KMS-11 (cell line): ENCODE results near the gene LMNA.
"Not testable (repeated sequence)": the region's sequence is repeated elsewhere in the genome, so short reads cannot be mapped to it uniquely, and the experiment has no call there.

Experiments
- H2AFZ ChIP-seq: fragments of 200-600 bp; sonication (generic); 2 replicates; pipeline ENCODE4 v1.6.1; 2016; ENCODE audit warnings: antibody characterized with exemption, mixed run types, low read depth
- H3K27ac ChIP-seq: fragments of 200-600 bp; sonication (generic); 2 replicates; pipeline ENCODE4 v1.6.1; 2016; ENCODE audit warnings: mild to moderate bottlenecking, mixed run types
- H3K27me3 ChIP-seq: fragments of 200-600 bp; sonication (generic); 2 replicates; pipeline ENCODE4 v1.6.1; 2017; ENCODE audit warnings: mild to moderate bottlenecking, low read depth, mixed run types, moderate library complexity; ENCODE audit not compliant: insufficient read depth
- H3K36me3 ChIP-seq: fragments of 200-600 bp; sonication (generic); 2 replicates; pipeline ENCODE4 v1.6.1; 2017; ENCODE audit warnings: mild to moderate bottlenecking, mixed run types; ENCODE audit not compliant: insufficient read depth
- H3K4me1 ChIP-seq: fragments of 200-600 bp; sonication (generic); 2 replicates; pipeline ENCODE4 v1.6.1; 2016; ENCODE audit warnings: mild to moderate bottlenecking, low read depth, mixed run types; ENCODE audit not compliant: poor library complexity, severe bottlenecking
- H3K4me2 ChIP-seq: fragments of 200-600 bp; sonication (generic); 2 replicates; pipeline ENCODE4 v1.7.0; 2016; ENCODE audit warnings: mild to moderate bottlenecking, mixed run types
- H3K4me3 ChIP-seq: fragments of 200-600 bp; sonication (generic); IDR thresholded peaks from 2 replicates; pipeline ENCODE4 v1.6.1; 2017; ENCODE audit warnings: low read depth, low read length, mixed read lengths; ENCODE audit not compliant: insufficient read depth
- H3K79me2 ChIP-seq: fragments of 200-600 bp; sonication (generic); 2 replicates; pipeline ENCODE4 v1.6.1; 2016; ENCODE audit warnings: low read depth, mixed run types; ENCODE audit not compliant: insufficient read depth
- H3K9ac ChIP-seq: fragments of 200-600 bp; sonication (generic); 2 replicates; pipeline ENCODE4 v1.6.1; 2016; ENCODE audit warnings: mild to moderate bottlenecking, mixed run types
- H4K20me1 ChIP-seq: fragments of 200-600 bp; sonication (generic); 2 replicates; pipeline ENCODE4 v1.6.1; 2016; ENCODE audit warnings: mild to moderate bottlenecking, mixed run types; ENCODE audit not compliant: insufficient read depth
- TF ChIP-seq, protein P1 (sequence below): fragments of 200-600 bp; sonication (generic); conservative IDR thresholded peaks from 2 replicates; pipeline ENCODE4 v1.6.1; 2017; ENCODE audit warnings: low read depth, mild to moderate bottlenecking, antibody characterized with exemption, low read length, moderate library complexity, mixed read lengths

Gene LMNA

DNA sequence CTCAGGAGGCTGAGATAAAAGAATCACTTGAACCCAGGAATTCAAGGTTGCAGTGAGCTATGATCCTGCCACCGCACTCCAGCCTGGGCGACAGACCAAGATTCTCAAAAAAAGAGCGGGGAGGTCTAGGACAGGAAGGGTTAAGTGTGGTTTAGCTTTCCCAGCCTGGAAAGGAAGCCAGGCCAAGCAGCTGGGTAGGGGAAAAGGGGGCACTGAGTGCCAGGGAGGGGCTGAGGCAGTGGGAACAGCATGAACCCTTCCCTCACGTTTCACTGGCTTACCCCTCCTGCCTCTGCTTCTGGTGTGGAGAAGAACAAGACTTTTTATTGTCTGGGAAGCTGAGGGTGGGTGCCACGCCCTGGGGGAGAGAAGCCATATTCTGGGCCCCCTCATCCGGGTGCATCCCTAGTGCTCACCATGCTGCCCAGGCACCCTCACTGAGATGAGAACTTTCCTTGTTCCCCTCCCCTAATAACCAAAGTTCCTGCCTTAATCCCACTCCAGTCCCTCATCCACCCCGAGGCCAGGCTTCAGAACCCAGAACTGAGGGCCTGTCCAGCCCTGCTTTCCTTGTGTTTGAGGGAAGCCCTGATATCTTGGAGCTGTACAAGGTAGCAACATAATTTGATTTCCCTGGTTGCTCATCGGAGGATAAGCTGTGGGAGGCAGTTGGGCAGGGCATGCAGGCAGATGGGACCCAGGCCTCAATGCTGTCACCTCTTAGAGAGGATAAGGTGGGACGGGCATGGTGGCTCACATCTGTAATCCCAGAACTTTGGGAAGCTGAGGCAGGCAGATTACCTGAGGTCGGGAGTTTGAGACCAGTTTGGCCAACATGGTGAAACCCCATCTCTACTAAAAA is 2.0 kb upstream of the LMNA start:
- peaks cover 39% of the 10 kb centered on the region for H3K4me1 ChIP-seq
- no peaks in the 10 kb centered on the region for H3K36me3 ChIP-seq

DNA sequence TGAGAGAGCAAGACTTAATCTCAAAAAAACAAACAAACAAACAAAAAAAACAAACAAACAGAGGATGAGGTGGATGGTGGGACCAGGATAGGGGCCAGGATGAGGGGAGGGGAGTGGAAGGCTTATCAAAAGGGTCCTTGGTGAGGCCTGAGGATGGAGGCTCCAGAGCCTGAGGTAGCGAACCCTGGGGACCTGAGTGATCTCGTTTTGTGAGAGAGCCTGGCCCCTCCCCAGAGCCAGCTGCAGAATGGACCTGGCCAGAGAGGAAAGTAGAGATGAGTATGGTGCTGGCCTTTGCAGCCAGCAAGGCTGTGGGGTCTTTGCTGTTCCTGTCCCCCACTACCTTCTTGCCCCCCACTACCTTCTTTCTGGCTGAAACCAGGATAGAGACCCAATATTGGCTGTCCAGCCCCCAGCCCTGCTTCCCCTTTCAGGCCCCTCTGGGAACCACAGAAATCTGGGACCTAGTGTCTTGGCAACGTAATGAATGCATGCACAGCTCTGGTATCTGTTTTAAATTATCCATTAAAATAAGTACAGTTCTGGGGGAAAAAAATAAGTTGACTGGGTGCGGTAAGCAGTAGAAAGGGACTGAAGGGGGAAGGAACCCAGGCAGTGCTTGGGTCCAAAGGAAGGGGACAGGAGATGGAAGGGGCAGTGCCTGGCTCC is 1.1 kb upstream of the LMNA start:
- Histone ChIP-seq H3K36me3 (no peaks in the 10 kb centered on the region), H3K27ac (peak overlapping the region; percentile 53), H3K4me1 (peaks cover 41% of the 10 kb centered on the region), H3K4me3 (no peak overlapping the region), H2AFZ (peak overlapping the region; percentile 90; the same call in 1 of the 2 replicates), H3K4me2 (peak overlapping the region; percentile 91), H3K27me3 (no peaks in the 10 kb centered on the region), H3K79me2 (peaks cover 39% of the 10 kb centered on the region), H4K20me1 (no peaks in the 10 kb centered on the region), H3K9ac (peak overlapping the region; percentile 85; the same call in 1 of the 2 replicates)
- TF ChIP-seq, protein P1, sequence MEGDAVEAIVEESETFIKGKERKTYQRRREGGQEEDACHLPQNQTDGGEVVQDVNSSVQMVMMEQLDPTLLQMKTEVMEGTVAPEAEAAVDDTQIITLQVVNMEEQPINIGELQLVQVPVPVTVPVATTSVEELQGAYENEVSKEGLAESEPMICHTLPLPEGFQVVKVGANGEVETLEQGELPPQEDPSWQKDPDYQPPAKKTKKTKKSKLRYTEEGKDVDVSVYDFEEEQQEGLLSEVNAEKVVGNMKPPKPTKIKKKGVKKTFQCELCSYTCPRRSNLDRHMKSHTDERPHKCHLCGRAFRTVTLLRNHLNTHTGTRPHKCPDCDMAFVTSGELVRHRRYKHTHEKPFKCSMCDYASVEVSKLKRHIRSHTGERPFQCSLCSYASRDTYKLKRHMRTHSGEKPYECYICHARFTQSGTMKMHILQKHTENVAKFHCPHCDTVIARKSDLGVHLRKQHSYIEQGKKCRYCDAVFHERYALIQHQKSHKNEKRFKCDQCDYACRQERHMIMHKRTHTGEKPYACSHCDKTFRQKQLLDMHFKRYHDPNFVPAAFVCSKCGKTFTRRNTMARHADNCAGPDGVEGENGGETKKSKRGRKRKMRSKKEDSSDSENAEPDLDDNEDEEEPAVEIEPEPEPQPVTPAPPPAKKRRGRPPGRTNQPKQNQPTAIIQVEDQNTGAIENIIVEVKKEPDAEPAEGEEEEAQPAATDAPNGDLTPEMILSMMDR: no peak

More for the DNA sequence above, 2.0 kb upstream of the LMNA start:
- H3K27me3 ChIP-seq: no peaks in the 10 kb centered on the region
- TF ChIP-seq, protein P1: no peak
- no peak overlapping the region for H3K4me3 ChIP-seq
- no peak overlapping the region for H3K27ac ChIP-seq
- no peaks in the 10 kb centered on the region for H4K20me1 ChIP-seq
- H3K4me2 ChIP-seq: no peak overlapping the region
- H3K9ac ChIP-seq: no peak overlapping the region
- peaks cover 30% of the 10 kb centered on the region for H3K79me2 ChIP-seq
- H2AFZ ChIP-seq: no peak overlapping the region

- Histone ChIP-seq H3K79me2 (peaks cover 53% of the 10 kb centered on the region), H3K27ac (peak overlapping the region; percentile 53), H3K36me3 (no peaks in the 10 kb centered on the region), H4K20me1 (no peaks in the 10 kb centered on the region), H2AFZ (peak overlapping the region; percentile 90), H3K4me3 (peak overlapping the region; percentile 99), H3K4me1 (peaks cover 57% of the 10 kb centered on the region), H3K27me3 (no peaks in the 10 kb centered on the region), H3K9ac (peak overlapping the region; percentile 85), H3K4me2 (peak overlapping the region; percentile 91)
- TF ChIP-seq, protein P1: 0 out of 2 replicates have a peak, but pooled peaks have one; percentile 7
These were observed 505 bp downstream of the LMNA start for GRCh38 chr1:156114919-156115513.

- H2AFZ ChIP-seq: peak overlapping the region; percentile 90
- H3K4me2 ChIP-seq: peak overlapping the region; percentile 91
- H3K79me2 ChIP-seq: peaks cover 61% of the 10 kb centered on the region
- peak overlapping the region; percentile 85 for H3K9ac ChIP-seq
- peaks cover 65% of the 10 kb centered on the region for H3K4me1 ChIP-seq
- no peaks in the 10 kb centered on the region for H4K20me1 ChIP-seq
- H3K27ac ChIP-seq: peak overlapping the region; percentile 53
- peak overlapping the region; percentile 99 for H3K4me3 ChIP-seq
- no peaks in the 10 kb centered on the region for H3K36me3 ChIP-seq
- no peaks in the 10 kb centered on the region for H3K27me3 ChIP-seq
- TF ChIP-seq, protein P1: no peak
These were observed 1.2 kb downstream of the LMNA start for GRCh38 chr1:156115514-156116374.

DNA sequence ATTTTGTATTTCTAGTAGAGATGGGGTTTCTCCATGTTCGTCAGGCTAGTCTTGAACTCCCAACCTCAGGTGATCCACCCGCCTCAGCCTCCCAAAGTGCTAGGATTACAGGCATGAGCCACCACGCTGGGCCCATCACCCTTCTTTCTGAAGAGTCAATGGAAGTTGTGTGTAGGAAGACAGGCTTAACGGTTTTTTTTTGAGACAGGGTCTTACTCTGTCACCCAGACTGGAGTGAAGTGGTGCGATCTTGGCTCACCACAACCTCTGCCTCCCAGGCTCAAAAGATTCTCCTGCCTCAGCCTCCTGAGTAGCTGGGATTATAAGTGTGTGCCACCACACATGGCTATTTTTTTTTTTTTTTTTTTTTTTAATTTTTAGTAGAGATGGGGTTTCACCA is 2.2 kb downstream of the LMNA start:
- not testable (repeated sequence) for H3K4me3 ChIP-seq, H2AFZ ChIP-seq, H3K36me3 ChIP-seq, H4K20me1 ChIP-seq, H3K27me3 ChIP-seq, H3K27ac ChIP-seq
- Histone ChIP-seq H3K4me2 (peak overlapping the region; percentile 91), H3K4me1 (peaks cover 75% of the 10 kb centered on the region), H3K9ac (peak overlapping the region; percentile 85; the same call in 1 of the 2 replicates), H3K79me2 (peaks cover 71% of the 10 kb centered on the region)
